GM12878 (cell line): Measurements from ENCODE around the gene MRPL32. TPM values are rescaled to one million over a fixed set of nuclear protein-coding genes. Genes with fewer than 3 reads are reported as not detected.

Source experiments
- CBFB ChIP-seq: IDR thresholded peaks from 2 replicates; pipeline ENCODE4 v1.6.1; 2016; ENCODE audit warnings: antibody characterized with exemption, low read depth
- CREB1 ChIP-seq: IDR thresholded peaks from 2 replicates; pipeline ENCODE4 v1.6.1; 2012; ENCODE audit warnings: low read depth, mild to moderate bottlenecking, inconsistent platforms
- GATAD2B ChIP-seq: fragments of 450-650 bp; conservative IDR thresholded peaks from 2 replicates; pipeline ENCODE4 v1.6.1; 2017; ENCODE audit warnings: low read depth, mild to moderate bottlenecking, moderate library complexity
- IRF4 ChIP-seq: IDR thresholded peaks from 2 replicates; pipeline ENCODE4 v1.6.1; 2011; ENCODE audit warnings: low read depth, low read length
- LARP7 ChIP-seq: fragments of 450-650 bp; IDR thresholded peaks from 2 replicates; pipeline ENCODE4 v1.6.1; 2017; ENCODE audit warnings: mild to moderate bottlenecking
- RAD51 ChIP-seq: fragments of 450-650 bp; IDR thresholded peaks from 2 replicates; pipeline ENCODE4 v1.6.1; 2016; ENCODE audit warnings: moderate library complexity, mild to moderate bottlenecking, inconsistent platforms
- STAT1 ChIP-seq: fragments of 450-650 bp; conservative IDR thresholded peaks from 2 replicates; pipeline ENCODE4 v1.6.1; 2014; ENCODE audit warnings: antibody characterized with exemption, mild to moderate bottlenecking
- TAF1 ChIP-seq: IDR thresholded peaks from 2 replicates; pipeline ENCODE4 v1.6.1; 2011; ENCODE audit warnings: mild to moderate bottlenecking, low read depth, low read length, borderline replicate concordance
- ZNF217 ChIP-seq: fragments of 450-650 bp; IDR thresholded peaks from 2 replicates; pipeline ENCODE4 v1.6.1; 2017; ENCODE audit warnings: antibody characterized with exemption, mild to moderate bottlenecking
- polyA plus RNA-seq, 11 experiments: library from polyadenylated mRNA; depleted of rRNA in 4 of 11; unstranded in 6 of 11; stranded (reverse) in 5 of 11; fragments of >200 nt; fragmentation: Nextera tagmentation in 4 of 11; fragmentation: Illumina TruSeq in 1 of 11; extraction: Ambion mirVana in 4 of 11; extraction: Trizol in 1 of 11; gene quantifications; 1 replicate in 1 of 11; 2 replicates in 10 of 11; pipeline versions ENCODE4 v1.2.1 to v1.2.3, GENCODE V29; 2011 to 2016; ENCODE audit warnings: inconsistent platforms in 2 of 11, missing spikeins in 2 of 11, low read depth in 1 of 11
- total RNA-seq, 4 experiments: library from RNA; depleted of rRNA in 3 of 4; stranded (reverse); fragments of >200 nt in 3 of 4; fragmentation: Illumina TruSeq in 1 of 4; extraction: Trizol in 1 of 4; gene quantifications; 2 replicates each; pipeline versions ENCODE4 v1.2.1 to v1.2.3, GENCODE V29; 2013 to 2021
- TF ChIP-seq, protein P1 (sequence below): fragments of 450-650 bp; IDR thresholded peaks from 2 replicates; pipeline ENCODE4 v1.6.1; 2017; ENCODE audit warnings: mild to moderate bottlenecking, moderate library complexity
- TF ChIP-seq, protein P2 (sequence below): IDR thresholded peaks from 2 replicates; pipeline ENCODE4 v1.6.1; 2012; ENCODE audit warnings: mild to moderate bottlenecking, low read depth, low read length
- TF ChIP-seq, protein P3 (sequence below): fragments of 450-650 bp; IDR thresholded peaks from 2 replicates; pipeline ENCODE4 v1.6.1; 2017; ENCODE audit warnings: antibody characterized with exemption, mild to moderate bottlenecking, moderate library complexity
- TF ChIP-seq, protein P4 (sequence below): fragments of 450-650 bp; IDR thresholded peaks from 2 replicates; pipeline ENCODE4 v1.6.1; 2016; ENCODE audit warnings: mild to moderate bottlenecking, moderate library complexity, borderline replicate concordance

MRPL32 gene
- total and polyA plus RNA-seq, 10 of the 15 experiments (the other 5 are each of a cell fraction or from before 2014, with no cell fraction given): 65.3 to 339 (median 112) TPM

DNA sequence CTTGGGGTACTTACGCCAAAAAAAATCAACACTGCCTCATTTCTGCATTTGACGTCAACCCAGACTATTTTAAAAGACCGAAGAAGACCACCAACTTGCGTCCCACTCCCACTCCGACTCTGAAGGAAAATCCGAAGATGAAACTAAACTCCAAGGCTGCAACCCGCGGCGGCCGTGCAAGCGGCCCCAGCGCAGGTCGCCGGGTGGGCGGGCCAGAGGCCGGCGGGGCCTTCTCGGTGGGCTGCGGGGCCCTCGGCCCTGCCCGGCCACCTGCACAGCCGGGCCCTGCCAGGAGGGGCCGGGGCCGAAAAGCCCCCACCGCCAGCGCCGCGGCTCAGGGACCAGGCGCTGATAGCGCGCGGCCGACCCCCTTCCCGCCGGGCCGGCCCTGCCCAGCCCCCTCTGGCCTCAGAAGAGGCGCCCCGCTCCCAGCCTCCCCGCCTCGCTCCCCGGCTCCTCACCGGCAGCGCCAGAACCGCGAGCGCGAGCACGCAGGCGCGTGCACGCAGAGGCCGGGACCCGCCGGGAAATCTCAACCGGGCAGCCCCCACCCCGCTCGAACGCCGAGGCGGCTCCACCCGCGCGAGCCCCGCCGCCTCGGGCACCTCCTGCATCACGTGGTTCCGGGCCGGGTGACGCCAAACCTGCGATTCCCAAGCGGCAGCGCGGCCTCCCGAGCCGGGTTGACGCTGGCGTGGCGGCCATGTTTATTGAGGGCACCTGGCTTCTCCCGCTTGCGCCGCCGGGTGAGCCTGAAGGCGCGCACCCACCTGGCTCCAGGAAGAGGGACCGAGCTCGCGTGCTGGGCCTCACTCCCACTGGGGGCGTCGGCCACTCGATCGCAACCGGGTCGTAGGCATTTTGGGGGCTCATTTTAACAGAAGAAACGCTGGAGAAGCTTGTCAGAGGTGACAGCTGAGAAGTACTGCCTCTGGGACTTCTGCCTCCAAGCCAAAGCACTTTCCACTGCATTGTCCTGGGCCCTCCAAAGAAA lies 20.4 kb upstream of the MRPL32 start, which contains the start of gene C7orf25 (continued):
- TF ChIP-seq, protein P1, sequence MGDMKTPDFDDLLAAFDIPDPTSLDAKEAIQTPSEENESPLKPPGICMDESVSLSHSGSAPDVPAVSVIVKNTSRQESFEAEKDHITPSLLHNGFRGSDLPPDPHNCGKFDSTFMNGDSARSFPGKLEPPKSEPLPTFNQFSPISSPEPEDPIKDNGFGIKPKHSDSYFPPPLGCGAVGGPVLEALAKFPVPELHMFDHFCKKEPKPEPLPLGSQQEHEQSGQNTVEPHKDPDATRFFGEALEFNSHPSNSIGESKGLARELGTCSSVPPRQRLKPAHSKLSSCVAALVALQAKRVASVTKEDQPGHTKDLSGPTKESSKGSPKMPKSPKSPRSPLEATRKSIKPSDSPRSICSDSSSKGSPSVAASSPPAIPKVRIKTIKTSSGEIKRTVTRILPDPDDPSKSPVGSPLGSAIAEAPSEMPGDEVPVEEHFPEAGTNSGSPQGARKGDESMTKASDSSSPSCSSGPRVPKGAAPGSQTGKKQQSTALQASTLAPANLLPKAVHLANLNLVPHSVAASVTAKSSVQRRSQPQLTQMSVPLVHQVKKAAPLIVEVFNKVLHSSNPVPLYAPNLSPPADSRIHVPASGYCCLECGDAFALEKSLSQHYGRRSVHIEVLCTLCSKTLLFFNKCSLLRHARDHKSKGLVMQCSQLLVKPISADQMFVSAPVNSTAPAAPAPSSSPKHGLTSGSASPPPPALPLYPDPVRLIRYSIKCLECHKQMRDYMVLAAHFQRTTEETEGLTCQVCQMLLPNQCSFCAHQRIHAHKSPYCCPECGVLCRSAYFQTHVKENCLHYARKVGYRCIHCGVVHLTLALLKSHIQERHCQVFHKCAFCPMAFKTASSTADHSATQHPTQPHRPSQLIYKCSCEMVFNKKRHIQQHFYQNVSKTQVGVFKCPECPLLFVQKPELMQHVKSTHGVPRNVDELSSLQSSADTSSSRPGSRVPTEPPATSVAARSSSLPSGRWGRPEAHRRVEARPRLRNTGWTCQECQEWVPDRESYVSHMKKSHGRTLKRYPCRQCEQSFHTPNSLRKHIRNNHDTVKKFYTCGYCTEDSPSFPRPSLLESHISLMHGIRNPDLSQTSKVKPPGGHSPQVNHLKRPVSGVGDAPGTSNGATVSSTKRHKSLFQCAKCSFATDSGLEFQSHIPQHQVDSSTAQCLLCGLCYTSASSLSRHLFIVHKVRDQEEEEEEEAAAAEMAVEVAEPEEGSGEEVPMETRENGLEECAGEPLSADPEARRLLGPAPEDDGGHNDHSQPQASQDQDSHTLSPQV: no peak
- TF ChIP-seq CBFB: peak; percentile 40; the same call in 1 of the 2 replicates
- TF ChIP-seq GATAD2B: peak; percentile 92
- peak; percentile 66; the same call in 1 of the 2 replicates for TF ChIP-seq STAT1
- TF ChIP-seq, protein P2, sequence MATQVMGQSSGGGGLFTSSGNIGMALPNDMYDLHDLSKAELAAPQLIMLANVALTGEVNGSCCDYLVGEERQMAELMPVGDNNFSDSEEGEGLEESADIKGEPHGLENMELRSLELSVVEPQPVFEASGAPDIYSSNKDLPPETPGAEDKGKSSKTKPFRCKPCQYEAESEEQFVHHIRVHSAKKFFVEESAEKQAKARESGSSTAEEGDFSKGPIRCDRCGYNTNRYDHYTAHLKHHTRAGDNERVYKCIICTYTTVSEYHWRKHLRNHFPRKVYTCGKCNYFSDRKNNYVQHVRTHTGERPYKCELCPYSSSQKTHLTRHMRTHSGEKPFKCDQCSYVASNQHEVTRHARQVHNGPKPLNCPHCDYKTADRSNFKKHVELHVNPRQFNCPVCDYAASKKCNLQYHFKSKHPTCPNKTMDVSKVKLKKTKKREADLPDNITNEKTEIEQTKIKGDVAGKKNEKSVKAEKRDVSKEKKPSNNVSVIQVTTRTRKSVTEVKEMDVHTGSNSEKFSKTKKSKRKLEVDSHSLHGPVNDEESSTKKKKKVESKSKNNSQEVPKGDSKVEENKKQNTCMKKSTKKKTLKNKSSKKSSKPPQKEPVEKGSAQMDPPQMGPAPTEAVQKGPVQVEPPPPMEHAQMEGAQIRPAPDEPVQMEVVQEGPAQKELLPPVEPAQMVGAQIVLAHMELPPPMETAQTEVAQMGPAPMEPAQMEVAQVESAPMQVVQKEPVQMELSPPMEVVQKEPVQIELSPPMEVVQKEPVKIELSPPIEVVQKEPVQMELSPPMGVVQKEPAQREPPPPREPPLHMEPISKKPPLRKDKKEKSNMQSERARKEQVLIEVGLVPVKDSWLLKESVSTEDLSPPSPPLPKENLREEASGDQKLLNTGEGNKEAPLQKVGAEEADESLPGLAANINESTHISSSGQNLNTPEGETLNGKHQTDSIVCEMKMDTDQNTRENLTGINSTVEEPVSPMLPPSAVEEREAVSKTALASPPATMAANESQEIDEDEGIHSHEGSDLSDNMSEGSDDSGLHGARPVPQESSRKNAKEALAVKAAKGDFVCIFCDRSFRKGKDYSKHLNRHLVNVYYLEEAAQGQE: peak; percentile 30; the same call in 1 of the 2 replicates
- TF ChIP-seq ZNF217: no peak
- TF ChIP-seq RAD51: peak; percentile 93
- TF ChIP-seq TAF1: 0 out of 2 replicates have a peak, but pooled peaks have one; percentile 15
- no peak for TF ChIP-seq IRF4
- TF ChIP-seq CREB1: peak; percentile 84
- peak; percentile 83 for TF ChIP-seq LARP7
- TF ChIP-seq, protein P3, sequence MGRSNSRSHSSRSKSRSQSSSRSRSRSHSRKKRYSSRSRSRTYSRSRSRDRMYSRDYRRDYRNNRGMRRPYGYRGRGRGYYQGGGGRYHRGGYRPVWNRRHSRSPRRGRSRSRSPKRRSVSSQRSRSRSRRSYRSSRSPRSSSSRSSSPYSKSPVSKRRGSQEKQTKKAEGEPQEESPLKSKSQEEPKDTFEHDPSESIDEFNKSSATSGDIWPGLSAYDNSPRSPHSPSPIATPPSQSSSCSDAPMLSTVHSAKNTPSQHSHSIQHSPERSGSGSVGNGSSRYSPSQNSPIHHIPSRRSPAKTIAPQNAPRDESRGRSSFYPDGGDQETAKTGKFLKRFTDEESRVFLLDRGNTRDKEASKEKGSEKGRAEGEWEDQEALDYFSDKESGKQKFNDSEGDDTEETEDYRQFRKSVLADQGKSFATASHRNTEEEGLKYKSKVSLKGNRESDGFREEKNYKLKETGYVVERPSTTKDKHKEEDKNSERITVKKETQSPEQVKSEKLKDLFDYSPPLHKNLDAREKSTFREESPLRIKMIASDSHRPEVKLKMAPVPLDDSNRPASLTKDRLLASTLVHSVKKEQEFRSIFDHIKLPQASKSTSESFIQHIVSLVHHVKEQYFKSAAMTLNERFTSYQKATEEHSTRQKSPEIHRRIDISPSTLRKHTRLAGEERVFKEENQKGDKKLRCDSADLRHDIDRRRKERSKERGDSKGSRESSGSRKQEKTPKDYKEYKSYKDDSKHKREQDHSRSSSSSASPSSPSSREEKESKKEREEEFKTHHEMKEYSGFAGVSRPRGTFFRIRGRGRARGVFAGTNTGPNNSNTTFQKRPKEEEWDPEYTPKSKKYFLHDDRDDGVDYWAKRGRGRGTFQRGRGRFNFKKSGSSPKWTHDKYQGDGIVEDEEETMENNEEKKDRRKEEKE: peak; percentile 52; the same call in 1 of the 2 replicates
- TF ChIP-seq, protein P4, sequence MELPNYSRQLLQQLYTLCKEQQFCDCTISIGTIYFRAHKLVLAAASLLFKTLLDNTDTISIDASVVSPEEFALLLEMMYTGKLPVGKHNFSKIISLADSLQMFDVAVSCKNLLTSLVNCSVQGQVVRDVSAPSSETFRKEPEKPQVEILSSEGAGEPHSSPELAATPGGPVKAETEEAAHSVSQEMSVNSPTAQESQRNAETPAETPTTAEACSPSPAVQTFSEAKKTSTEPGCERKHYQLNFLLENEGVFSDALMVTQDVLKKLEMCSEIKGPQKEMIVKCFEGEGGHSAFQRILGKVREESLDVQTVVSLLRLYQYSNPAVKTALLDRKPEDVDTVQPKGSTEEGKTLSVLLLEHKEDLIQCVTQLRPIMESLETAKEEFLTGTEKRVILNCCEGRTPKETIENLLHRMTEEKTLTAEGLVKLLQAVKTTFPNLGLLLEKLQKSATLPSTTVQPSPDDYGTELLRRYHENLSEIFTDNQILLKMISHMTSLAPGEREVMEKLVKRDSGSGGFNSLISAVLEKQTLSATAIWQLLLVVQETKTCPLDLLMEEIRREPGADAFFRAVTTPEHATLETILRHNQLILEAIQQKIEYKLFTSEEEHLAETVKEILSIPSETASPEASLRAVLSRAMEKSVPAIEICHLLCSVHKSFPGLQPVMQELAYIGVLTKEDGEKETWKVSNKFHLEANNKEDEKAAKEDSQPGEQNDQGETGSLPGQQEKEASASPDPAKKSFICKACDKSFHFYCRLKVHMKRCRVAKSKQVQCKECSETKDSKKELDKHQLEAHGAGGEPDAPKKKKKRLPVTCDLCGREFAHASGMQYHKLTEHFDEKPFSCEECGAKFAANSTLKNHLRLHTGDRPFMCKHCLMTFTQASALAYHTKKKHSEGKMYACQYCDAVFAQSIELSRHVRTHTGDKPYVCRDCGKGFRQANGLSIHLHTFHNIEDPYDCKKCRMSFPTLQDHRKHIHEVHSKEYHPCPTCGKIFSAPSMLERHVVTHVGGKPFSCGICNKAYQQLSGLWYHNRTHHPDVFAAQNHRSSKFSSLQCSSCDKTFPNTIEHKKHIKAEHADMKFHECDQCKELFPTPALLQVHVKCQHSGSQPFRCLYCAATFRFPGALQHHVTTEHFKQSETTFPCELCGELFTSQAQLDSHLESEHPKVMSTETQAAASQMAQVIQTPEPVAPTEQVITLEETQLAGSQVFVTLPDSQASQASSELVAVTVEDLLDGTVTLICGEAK: peak; percentile 57; the same call in 1 of the 2 replicates
